Cardiac muscle cell (in vitro differentiated cells and primary cell): Measurements from ENCODE around the gene IRX3. TPM values are rescaled to one million over a fixed set of nuclear protein-coding genes. Genes with fewer than 3 reads are reported as not detected.
A peak's percentile ranks its signal among the peaks of the same experiment; 100 is the strongest.

Experiments used
- DNase-seq, 2 donors: peaks; one replicate each; pipeline versions ENCODE4 v3.0.0 to v3.0.0-alpha.2; 2010 to 2017; ENCODE audit warnings: low read depth in 1 of 2, low spot score in 1 of 2
- H3K27ac ChIP-seq: fragments of 200-600 bp; sonication (generic); 2 replicates; pipeline ENCODE4 v1.5.1; 2016
- H3K27me3 ChIP-seq: fragments of 200-600 bp; sonication (generic); 2 replicates; pipeline ENCODE4 v1.6.0; 2016; ENCODE audit warnings: control low read depth
- H3K36me3 ChIP-seq: fragments of 200-600 bp; sonication (generic); 2 replicates; pipeline ENCODE4 v1.5.1; 2016; ENCODE audit warnings: control low read depth
- H3K4me1 ChIP-seq: fragments of 200-600 bp; sonication (generic); 2 replicates; pipeline ENCODE4 v1.8.1; 2017; ENCODE audit warnings: low read depth, mild to moderate bottlenecking, mixed run types
- H3K4me3 ChIP-seq: fragments of 200-600 bp; sonication (generic); 2 replicates; pipeline ENCODE4 v1.5.1; 2016; ENCODE audit warnings: mild to moderate bottlenecking
- H3K9me3 ChIP-seq: fragments of 200-600 bp; sonication (generic); 2 replicates; pipeline ENCODE4 v1.5.1; 2017; ENCODE audit warnings: low read depth, mild to moderate bottlenecking, control low read depth
- CTCF ChIP-seq: IDR thresholded peaks from 2 replicates; pipeline ENCODE4 v1.5.1; 2012; ENCODE audit warnings: low read depth, mild to moderate bottlenecking, low read length
- polyA plus RNA-seq: library from polyadenylated mRNA; unstranded; fragments of >200 nt; fragmentation: Nextera tagmentation; extraction: Ambion mirVana; gene quantifications from 2 replicates; pipeline ENCODE4 v1.2.1, GENCODE V29; 2016
- total RNA-seq: library from RNA; depleted of rRNA; stranded (reverse); fragments of >200 nt; gene quantifications from 2 replicates; pipeline ENCODE4 v1.2.3, GENCODE V29; 2016

The IRX3 gene
- total and polyA plus RNA-seq, 2 experiments from 2014 or later: 190 to 209 TPM

- no peaks in the 10 kb centered on the region for H3K27me3 ChIP-seq
- H3K4me3 ChIP-seq: no peak overlapping the region
- H3K9me3 ChIP-seq: no peaks in the 10 kb centered on the region
- peaks cover 20% of the 10 kb centered on the region for H3K4me1 ChIP-seq
- no peak for DNase-seq
- H3K36me3 ChIP-seq: no peaks in the 10 kb centered on the region
- no peak overlapping the region for H3K27ac ChIP-seq
- no peak for TF ChIP-seq CTCF
These were observed 42.3 kb downstream of the IRX3 start for GRCh38 chr16:54244061-54244886.

- no peak for TF ChIP-seq CTCF
These were observed 43.4 kb downstream of the IRX3 start for GRCh38 chr16:54243202-54243601.

GRCh38 chr16:54242199-54242598, 44.4 kb downstream of the IRX3 start:
- H3K4me3 ChIP-seq: no peak overlapping the region
- H3K9me3 ChIP-seq: no peaks in the 10 kb centered on the region
- no peaks in the 10 kb centered on the region for H3K36me3 ChIP-seq
- H3K27ac ChIP-seq: no peak overlapping the region
- no peak for TF ChIP-seq CTCF
- no peaks in the 10 kb centered on the region for H3K27me3 ChIP-seq
- peak in 1 of 2 donors; percentile 29 for DNase-seq
- H3K4me1 ChIP-seq: peaks cover 21% of the 10 kb centered on the region

More at GRCh38 chr16:54243202-54243601, 43.4 kb downstream of the IRX3 start:
- H3K4me3 ChIP-seq: no peak overlapping the region
- H3K27ac ChIP-seq: no peak overlapping the region
- no peaks in the 10 kb centered on the region for H3K9me3 ChIP-seq
- no peaks in the 10 kb centered on the region for H3K27me3 ChIP-seq
- peaks cover 21% of the 10 kb centered on the region for H3K4me1 ChIP-seq
- DNase-seq: no peak
- no peaks in the 10 kb centered on the region for H3K36me3 ChIP-seq

DNA sequence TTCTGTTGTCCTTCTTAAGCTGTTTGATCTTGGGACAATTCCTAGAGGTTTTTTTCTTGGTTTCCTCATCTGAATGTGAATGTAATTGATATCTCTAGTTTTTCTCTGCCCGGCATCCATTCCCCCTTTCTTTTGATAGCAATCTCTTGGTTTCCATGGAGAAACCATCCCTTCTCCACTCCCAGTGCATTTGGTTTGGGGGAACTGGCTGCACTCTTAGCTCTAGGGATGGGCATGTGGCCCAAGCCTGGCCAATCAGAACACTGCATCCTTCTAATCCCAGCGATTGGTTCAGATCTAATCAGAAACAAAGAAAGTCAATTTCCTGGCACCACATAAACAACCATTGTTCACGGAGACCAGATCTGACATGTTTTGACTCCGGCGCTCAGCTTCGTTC, 45.1 kb downstream of the IRX3 start:
- H3K4me1 ChIP-seq: peaks cover 21% of the 10 kb centered on the region
- H3K36me3 ChIP-seq: no peaks in the 10 kb centered on the region
- no peak overlapping the region for H3K4me3 ChIP-seq
- TF ChIP-seq CTCF: no peak
- no peak overlapping the region for H3K27ac ChIP-seq
- no peaks in the 10 kb centered on the region for H3K9me3 ChIP-seq
- no peaks in the 10 kb centered on the region for H3K27me3 ChIP-seq
- DNase-seq: no peak

DNA sequence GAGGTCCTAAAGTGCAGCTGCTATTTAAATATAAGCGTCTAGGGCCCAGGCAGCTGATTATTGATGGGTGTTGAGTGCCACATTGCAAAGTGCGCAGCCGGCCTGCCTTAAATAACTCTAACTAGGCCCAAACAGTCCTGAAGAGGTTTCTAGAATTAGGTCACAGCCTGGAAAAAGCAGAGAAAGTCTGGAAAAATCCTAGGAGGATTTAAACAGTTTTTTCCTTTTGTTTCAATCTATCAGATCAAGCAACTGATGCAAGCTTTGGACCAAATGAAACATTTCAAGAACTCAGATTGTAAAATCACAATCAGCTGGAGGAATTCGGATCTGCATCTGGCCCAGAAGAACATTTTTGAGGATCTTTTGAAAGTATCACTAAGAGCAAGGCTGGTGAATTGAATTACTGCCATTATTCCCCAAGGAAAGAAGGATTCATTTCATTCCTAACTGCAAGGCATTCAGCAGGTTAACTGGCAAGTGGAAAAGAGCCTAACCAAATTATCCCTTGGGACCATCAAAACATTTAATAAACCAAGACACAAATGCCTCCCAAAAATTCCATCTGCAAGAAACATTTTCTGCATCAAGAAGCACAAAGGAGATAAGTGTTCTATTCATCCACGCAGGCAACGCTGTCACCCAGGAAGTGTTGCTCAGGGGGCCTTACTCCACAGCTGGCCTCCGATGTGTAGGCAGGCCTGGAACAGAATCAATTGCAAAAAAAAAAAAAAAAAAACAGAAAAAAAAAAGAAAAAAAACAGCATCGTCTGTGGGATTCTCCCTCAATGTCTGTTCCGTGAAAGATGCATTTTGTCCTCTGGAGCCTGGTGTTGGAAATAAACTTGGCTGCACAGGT, 46.1 kb downstream of the IRX3 start:
- H3K9me3 ChIP-seq: no peaks in the 10 kb centered on the region
- H3K36me3 ChIP-seq: no peaks in the 10 kb centered on the region
- DNase-seq: peak; percentile 28 to 48
- peak overlapping the region; percentile 73 for H3K27ac ChIP-seq
- no peak overlapping the region for H3K4me3 ChIP-seq
- no peak for TF ChIP-seq CTCF
- H3K27me3 ChIP-seq: no peaks in the 10 kb centered on the region
- H3K4me1 ChIP-seq: peaks cover 22% of the 10 kb centered on the region
